ENCODE data around the gene PRR14.

DNA sequence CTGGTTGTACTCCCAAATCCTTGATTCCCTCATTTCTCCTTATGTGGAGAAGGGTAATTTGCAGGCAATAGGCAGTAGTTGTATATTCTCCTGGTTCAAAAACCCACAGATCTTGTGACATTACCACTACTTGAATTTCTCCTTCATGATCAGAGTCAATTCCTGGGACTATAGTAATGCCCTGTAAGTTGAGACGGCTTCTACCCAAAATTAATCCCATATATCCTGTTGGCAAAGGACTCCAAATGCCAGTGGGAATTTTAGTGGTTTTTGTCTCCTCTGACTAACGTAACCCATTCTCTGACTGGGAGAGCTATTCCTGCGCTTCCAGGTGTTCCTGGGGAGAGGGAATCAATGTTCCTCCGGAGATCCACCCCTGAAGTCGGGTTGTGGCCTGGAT lies 29.0 kb upstream of the PRR14 start:
- TF ChIP-seq ZNF274 (IDR thresholded peaks at IDR 0.05; ENCODE audit: low read depth, low read length) (no peak), YY1 (IDR thresholded peaks at IDR 0.05; ENCODE audit: insufficient read depth, insufficient read length) (no peak), SUZ12 (IDR thresholded peaks at IDR 0.05; ENCODE audit: extremely low read depth, insufficient read depth, insufficient read length) (no peak)
